GM11168 (cell line): ENCODE data around the gene THAP3.

Source experiments
- in situ Hi-C: fragments of 300-500 bp; cut with MboI; formaldehyde crosslinking; loops from one replicate; pipeline ENCODE4 v1.12.0; 2022; ENCODE audit warnings: low sequenced_read_pairs; ENCODE audit not compliant: unreplicated experiment

The THAP3 gene

DNA sequence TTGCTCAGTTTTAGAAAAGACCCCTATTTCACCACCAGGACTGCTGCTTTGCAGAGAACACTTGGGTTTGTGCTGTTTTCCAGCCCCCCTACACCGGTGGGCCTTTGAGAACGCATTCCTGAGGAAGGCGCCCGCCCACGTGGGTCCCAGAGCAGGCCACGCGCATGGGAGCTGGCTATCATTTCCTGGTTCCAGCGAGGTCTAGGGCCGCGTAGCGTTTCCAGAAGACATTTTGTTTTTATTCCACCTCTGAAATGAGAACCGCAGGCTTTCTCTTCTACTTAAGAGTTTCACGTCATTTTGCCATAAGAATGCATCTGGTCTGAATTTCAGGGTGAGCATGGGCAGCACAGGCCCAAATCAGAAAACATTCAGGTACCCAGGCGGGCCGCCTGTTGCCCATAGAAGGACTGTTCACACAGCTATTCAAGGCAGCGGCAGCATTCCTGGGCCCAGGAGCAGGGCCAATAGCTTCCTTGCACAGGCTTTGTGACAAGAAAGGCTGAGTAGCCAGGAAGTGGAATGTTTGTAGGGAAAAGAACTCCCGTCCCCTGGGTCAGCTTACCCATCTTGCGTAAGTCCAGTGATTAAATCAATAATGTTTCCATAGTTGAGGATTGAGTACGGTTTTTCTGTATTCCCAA is 20.6 kb upstream of the THAP3 start:
- in situ Hi-C loops: no loop called here

DNA sequence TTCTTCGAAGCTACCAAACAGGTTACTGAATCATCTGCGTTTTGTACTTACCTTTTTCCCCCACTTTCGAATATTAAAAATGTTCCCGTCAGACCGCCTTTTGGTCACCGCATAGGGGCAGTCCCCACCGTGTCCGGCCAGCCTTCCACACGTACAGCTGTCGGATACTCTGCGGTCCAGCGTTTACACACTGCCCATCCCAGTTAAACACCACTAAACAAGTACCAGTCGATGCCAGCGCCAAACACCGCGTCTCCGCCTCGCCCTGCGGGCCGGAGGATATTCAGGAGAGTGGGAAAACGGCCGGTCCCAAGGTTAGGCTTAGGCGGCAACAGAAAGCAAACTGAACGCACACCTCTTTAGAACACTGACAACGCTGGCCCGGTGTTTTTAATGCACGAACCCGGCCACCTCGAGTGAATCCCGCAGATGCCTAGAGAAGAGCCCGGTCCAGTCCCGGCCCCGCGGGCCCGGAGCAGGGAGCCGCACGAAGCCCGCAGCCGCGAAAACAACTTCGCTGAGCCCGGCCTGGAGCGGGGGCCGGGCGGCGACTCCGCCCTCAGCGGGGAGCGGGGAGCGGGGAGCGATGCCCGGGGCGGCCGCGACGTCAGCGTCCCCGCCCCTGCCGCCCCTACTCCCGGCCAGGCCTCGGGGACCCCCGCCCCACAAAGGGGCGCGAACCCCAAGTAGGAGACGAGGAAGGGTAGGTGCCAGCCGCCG is 11.9 kb upstream of the THAP3 start:
- in situ Hi-C loops: no loop called here

DNA sequence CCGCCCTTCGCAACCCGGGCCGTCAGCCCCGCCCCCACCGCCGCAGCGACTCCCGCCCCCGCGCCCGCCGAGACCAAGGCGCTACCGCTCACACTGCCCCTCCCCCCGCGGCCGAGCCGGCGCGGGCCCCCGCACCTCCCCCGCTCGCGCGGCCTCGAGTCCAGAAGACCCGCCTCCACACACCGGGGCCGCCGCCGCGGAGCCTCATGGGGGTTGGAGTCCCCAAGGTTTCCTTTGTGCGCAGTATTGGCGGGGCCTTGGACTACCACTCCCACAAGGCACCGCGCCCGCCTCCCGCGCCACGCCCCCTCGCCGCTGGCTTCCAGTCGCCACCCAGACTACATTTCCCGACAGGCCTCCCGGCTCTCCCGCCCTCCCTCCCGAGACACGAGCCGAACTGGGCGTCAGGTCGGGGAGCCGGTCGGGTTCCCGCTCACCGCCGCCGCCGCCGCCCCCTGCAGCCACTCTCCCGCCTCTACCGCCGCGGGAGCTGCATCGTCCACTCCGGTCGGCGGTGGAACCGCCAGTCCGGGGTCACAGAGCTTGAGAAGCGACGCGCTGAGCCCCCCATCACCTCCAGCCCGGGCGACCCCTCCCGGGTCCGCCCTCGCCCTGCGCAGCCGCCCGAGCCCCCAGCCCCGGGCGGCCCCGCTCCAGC is 11.2 kb upstream of the THAP3 start, which contains the start of gene PHF13:
TSS of gene PHF13 (plus strand) at position 371 of the 658 bp plus-strand sequence. CDS start 336 bp downstream, outside the sequence.
- in situ Hi-C loops: no loop called here

DNA sequence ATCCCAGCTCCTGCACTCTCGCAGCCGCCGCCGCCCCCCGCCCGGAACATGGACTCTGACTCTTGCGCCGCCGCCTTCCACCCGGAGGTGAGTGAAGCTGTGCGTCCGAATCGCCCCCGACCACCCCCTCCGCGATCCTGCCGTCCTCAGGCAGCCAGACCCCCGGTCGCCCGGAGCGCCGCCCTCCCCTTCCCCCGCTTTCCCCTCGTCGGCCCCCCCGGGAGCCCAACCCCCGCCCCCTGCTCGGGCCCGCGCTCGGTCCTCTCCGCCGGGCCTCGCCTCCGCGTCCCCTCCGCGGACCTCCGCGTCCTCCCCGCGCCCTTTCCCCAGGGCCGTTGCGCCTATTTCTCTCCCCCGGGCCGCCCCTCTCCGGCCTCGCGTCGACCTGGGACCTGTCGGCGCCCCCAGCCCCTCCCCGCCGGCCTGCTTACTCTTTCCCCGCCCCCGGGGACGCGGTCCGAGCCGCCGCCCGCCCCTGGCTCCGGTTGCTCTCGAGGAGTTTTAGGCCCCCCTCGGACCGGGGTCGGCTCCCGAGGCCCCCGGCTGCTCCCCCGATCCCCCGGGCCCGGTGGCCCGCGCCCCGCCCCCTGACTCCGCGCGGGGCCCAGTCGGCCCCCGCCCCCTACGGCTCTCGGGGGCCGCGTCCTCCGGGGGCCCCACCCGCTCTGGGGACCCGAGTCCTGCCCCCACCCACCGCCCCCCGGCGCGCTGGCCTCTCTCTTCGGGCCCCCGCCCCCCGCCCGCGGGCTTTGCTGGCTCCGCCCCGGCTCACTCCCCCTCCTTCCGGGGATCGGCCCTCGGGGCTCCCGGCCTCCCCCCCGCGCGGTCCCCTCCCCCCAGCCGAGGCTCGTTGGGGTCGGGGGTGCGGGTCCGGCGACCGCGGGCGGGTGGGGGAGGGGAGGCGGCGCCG is 10.4 kb upstream of the THAP3 start:
- in situ Hi-C loops: no loop called here

DNA sequence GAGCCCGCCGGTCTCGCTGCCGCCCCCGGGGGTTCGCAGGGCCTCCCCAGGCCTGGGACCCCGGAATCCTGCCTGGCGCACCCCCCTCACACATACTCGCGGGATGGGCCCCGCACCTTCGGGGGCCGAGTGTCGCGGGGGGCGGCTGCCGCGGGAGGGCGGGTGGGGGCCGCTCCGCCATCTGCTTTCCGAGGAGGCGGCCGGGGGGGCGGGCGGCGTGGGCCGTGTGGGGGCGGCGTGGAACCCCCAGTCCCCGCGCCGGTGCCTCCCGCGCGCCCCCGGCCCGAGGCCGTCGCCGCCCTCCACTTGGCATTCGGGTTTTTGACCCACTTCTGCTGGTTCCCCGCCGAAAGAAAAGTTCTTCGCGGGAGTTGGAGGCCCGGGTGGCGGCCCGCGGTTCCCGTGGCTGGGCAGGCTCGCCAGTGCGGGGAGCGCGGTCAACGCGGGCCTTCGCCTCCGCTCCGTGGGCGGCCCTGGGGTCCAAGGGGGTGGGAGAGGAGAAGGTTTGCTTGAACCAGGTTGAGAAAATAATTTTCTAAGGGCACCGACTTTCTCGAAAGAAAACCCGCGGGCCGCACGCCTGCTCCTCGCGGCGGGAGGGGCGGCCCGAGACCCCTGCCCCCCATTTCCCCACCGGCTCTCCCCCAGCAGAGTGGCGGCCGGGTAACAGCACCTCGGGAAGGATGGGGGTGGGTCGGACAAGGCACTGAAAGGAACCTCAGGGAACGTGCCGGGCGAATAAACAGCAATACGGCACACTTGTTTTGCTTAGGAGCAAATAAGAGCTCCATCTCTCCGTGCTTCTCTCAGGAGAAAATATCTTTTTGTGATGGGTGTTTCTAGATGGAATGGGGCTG is 9.5 kb upstream of the THAP3 start:
- in situ Hi-C loops: no loop called here

DNA sequence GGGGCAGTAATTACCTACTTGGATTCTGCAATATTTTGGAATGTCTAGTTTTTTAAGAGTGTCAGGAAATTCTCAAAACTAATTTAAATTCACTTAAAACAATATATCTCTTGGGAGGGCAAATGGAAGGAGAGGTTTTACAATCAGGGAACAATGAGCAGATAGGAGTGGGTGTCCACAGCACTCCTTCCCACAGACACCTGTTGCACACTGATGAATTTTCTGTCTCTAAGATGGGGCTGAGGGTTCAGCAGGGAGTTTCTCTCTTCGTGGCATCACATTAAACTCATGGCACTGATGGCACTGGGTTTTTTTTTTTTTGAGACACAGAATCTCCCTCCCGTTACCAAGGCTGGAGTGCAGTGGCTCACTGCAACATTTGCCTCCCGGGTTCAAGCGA is 5.6 kb upstream of the THAP3 start:
- in situ Hi-C loops: no loop called here

DNA sequence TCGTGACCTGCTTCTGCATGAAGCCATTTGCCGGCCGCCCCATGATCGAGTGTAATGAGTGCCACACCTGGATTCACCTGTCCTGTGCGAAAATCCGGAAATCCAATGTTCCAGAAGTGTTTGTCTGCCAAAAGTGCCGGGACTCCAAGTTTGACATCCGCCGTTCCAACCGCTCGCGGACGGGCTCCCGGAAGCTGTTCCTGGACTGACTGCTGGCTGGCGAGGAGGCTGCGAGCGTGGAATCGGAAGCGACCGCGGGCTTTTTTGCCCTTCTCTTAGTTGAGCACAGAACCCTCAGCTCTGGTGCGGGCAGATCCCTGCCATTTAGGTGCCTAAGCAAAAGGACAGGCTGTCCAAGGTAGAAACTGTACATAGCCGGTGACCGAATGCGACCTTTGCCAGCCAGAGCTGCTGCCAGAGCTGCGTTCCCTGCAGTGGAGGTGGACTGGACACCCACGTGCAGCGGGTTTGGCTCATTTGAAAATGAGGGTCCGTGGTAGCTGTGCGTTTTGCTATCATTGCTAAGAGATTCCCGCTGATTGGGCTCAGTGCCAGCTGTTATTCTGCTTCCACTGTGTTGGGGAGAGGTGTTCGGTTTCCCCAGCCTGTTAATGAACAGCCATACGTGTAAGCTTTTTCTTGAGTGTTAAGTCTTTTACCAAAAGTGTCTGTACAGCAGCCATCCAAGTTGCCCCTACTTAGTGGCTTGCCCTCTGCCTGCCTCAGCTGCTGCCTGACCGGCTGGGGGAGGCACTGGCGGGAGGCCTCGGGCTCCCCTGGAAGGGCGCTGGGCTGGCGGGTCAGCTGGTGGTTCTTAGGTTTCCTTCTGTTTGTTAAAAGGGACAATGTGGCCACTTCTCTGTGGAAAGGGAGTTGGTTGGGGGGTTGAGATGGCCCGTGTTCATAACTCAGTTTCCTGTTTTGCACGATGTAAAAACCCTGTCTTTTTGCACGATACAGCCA is 3.0 kb upstream of the THAP3 start:
- in situ Hi-C loops: no loop called here

DNA sequence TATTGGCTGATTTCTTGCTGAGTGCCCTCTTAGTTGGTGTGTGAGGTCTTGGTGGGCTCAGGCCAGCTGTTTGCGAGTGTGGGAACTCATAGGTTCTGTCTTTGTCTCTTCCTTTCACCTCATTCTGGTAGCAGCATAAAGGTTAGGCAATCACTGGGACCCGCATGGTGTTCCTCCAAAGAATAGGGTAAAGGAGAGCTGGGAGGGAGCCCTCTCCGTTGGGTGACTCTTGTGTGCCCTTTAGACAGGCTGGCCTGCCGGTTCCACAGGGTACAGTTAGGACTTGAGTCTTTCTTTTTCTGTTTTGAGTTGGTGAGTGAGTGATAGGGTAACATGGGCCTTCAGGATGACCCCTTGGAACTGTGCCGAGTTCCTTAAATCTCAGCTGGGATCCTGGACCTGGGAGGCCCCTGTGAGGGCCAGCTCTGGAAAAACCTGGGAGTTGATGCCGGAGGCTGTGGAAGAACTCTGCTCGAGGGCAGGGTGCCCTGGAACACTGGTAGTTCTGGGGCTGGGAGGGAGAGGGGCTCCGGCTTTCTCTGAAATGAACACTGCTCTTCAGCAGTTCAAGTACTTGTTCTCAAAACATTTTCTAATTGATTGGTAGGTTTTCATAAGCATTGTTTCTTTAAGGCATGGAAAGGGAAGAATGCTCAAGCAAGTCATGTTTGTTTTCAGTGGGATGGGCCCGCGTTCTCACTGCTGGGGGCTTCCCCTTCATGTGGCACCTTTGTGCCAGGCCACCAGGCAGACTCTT is 2.1 kb upstream of the THAP3 start:
- in situ Hi-C loops: no loop called here

DNA sequence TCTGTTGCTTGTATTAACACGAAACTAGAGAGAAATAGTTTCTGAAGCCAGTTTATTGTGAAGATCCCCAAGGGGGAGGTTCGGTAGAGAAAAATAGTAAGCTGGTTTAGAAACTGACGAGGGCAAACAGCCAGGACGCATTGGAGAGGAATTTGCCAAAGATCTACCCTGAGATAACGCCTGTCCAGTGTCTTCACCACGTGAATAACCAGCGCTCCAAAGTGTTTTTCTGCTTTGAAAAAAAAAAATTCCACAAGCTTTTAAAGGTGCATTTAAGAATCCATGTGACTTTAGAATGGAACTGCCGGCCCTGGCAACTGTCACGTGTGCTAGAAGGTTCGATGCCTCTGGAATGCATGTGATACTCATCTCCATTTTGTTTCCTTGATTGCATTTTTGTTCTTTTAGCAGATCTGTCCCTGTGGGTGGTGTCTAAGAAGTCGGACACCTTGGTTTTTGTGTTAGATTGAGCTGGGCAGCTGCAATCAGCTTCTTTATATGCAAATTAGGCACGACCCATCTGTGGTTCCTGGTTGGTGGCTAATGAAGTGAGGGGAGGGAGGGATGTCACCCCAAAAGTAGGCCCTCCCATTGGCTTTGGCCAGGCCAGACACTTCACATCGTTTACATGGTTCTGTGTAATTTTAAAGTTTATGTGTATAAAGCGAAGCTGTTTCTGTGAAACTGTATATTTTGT is 1.3 kb upstream of the THAP3 start:
- in situ Hi-C loops: no loop called here

DNA sequence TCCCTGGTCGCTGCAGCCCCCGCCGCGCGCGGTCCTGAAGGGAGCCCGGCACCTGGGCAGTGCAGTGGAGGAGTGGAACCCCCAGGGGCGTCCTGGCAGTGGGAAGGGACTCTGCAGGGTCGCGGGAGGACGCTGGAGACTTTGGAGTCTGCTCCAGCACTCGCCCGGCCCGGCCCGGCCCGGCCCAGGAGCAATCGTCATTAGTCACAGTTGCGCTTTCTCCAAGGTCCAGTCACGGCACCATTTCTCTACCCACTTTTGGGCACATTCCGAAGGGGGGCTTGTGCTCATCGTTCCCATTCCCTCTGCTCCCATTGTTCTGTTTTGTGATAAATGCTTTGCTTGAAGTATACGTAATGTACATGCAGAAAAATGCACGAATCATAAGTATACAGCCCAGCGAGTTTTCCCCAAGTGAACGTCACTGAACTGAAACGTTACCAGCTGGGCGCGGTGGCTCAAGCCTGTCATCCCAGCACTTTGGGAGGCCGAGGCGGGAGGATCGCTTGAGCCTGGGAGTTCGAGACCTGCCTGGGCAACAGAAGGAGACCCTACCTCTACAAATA is 999 bp downstream of the THAP3 start:
- in situ Hi-C loops: no loop called here

DNA sequence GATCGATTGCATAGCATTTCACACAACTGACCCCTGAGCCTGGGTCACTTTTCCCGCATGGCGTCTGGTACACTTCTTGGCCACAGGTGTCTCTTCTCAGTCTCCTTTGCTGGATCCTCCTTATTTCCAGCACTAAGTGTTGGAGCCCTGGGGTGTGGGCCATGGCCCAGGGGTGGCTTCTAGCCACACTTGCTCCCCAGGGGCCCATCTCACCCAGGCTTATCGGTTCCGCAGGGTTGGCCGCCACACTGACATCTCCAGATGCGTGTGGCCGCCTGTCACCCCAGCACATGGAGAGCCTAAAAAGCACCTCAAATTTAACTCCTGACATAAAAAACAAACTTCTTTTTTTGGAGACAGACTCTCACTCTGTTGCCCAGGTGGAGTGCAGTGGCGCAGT is 2.4 kb downstream of the THAP3 start:
- in situ Hi-C loops: no loop called here

DNA sequence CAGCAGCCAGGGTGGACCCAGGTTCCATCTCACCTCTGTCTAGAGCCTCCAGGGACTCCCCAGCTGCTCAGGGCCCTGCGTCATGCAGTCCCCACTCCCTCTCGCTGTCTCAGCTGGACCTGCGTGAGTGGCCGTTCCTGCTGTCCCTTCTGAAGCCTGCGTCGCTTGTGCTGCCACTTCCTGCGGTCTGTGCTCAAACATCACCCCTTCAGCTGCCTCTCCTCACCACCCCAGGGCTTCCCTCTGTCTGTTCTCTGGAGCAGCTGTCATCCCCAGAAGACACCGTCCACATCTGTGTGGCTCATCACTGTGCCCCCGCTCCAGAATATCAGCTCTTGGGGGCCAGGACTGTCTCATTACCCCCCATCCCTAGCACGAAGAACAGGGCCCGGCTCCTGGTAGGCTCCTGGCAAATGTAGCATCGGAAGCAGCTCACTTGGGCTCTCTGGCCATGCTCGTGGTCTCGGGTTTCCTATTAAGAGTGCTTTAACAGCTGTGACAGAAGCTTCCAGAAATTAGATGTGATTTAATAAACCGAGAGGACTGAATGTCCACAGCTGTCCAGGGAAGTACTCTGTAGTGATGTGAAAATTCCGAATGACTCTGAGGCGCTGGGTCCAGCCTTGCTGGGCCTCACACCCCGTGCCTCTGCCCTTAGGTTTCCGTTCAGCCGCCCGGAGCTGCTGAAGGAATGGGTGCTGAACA is 3.3 kb downstream of the THAP3 start:
- in situ Hi-C loops: no loop called here

DNA sequence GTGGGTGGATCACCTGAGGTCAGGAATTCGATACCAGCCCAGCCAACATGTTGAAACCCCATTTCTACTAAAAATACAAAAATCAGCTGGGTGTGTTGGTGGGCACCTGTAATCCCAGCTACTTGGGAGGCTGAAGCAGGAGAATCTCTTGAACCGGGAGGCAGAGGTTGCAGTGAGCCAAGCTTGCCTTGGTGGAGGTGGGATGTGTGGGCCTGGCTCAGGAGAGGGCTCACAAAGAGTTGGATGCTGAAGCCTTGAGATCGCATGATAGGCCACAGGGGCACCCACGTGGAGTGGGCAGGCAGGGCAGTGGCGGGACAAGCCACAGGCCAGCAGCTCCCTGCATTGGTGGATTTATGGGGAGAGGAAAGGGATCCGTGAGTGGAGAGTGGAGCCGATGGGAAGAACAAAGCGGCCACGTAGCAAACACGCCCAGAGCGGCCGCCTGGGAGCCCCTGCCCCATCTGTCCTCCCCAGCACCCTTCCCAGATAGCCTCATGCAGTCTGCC is 4.4 kb downstream of the THAP3 start:
- in situ Hi-C loops: no loop called here

DNA sequence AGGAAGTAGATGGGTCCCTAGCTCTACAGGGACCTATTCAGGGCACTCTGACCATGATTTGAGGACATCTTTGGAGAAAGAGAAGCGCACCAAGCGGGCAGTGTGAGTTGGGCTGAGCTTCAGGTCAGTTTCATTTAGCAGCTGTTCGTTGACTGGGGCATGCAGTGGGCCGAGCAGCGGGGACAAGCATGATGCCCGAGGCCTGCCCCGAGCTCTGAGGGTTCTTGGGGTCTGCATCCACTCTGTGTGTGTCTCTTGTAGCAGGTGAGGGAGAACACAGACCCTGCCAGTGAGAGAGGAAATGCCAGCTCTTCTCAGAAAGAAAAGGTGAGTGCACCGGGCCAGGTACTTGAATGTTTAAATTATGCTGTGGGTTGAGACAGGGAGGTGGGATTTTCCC is 5.4 kb downstream of the THAP3 start:
- in situ Hi-C loops: no loop called here

DNA sequence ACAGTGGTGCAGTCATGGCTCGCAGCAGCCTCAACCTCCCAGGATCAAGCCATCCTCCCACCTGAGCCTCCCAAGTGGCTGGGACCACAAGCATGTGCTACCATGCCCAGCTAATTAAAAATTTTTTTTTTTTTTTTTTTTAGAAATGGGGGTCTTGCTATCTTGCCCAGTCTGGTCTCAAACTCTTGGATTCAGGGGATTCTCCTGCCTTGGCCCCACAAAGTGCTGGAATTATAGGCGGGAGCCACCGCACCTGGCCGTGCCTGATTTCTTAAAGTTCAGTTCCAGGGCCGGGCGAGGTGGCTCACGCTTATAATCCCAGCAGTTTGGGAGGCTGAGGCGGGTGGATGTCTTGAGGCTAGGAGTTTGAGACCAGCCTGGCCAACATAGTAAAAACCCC is 6.4 kb downstream of the THAP3 start:
- in situ Hi-C loops: no loop called here
